ENCODE data around the gene LYSMD4.

GRCh38 chr15:99722406-99722805, 10.8 kb downstream of the LYSMD4 start:
- TF ChIP-seq CTCF (IDR thresholded peaks at IDR 0.05) (no peak), EZH2 (IDR thresholded peaks at IDR 0.05) (no peak)
